RKO (cell line): ENCODE measurements around the gene ST14.
"Not testable (repeated sequence)": the region's sequence is repeated elsewhere in the genome, so short reads cannot be mapped to it uniquely, and the experiment has no call there.

ENCODE experiments used
- DNase-seq: peaks from one replicate; pipeline ENCODE4 v3.0.0-alpha.2; 2016; ENCODE audit warnings: low spot score

ST14 gene

GRCh38 chr11:130189492-130190210, 30.1 kb downstream of the ST14 start:
- no peak for DNase-seq

- no peak for DNase-seq
These were observed 30.8 kb downstream of the ST14 start for GRCh38 chr11:130190371-130190881.

- no peak for DNase-seq
These were observed 32.3 kb downstream of the ST14 start for GRCh38 chr11:130191896-130192295.

- DNase-seq, result no peak
These were observed 33.3 kb downstream of the ST14 start for GRCh38 chr11:130192845-130193267.

GRCh38 chr11:130193551-130193950, 34.0 kb downstream of the ST14 start:
- not testable (repeated sequence) for DNase-seq

DNA sequence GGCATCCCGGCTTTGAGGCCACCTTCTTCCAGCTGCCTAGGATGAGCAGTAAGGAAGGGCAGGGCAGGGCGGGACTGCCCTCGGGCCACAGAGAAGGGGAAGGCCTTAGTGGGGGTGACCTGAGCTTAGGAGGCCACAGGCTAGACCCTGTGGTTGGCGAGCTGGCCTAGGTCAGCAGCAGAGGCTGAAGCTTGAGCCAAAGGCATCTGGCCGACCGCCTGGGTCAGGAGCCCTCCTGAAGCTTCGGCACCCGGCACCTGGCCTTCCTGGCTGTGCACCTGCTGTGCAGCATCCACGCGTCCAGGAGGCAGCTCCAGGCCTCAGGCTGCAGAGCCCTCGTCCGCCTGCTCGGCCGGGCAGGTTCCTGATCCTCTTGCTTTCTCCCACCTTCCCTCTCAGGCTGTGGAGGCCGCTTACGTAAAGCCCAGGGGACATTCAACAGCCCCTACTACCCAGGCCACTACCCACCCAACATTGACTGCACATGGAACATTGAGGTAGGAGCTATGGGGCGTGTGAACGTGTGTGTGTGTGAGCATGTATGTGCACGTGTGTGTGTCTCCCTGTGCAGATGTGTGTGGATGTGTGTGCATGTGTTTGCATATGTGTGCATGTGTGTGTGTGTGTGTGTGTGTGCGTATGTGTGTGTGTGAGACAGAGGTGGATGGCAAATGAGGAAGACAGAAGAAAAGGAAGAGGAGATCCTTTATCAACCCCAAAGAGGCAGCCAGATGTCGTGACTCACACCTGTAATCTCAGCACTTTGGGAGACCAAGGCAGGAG, 34.9 kb downstream of the ST14 start:
- no peak for DNase-seq

DNA sequence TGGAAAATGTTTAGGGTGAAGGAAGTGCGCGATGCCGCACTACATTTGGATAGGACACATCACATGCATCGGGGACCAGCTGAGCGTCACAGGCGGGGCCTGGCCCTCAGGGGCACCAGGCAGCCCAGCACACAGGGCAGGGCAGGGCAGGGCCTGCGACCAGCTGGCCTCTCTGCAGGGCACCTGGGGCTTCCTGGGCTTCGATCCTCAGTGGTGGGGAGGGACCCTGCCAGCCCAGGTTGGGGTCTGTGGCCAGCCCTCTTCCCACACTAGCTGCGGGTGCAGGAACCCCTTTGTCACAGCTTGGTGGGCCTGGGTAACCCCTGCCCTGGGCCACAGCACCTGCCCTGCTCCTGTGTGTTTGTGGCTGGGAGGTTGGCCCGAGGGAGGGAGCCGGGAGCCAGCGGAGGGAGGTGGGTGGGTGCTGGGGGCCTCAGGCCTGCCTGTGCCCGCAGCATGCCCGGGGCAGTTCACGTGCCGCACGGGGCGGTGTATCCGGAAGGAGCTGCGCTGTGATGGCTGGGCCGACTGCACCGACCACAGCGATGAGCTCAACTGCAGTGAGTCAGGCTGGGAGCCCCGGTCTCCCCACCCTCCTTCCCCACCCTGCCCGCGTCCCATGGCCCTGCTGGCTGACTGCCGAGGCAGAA, 37.9 kb downstream of the ST14 start:
- no peak for DNase-seq

GRCh38 chr11:130198292-130198691, 38.7 kb downstream of the ST14 start:
- DNase-seq, result no peak

DNA sequence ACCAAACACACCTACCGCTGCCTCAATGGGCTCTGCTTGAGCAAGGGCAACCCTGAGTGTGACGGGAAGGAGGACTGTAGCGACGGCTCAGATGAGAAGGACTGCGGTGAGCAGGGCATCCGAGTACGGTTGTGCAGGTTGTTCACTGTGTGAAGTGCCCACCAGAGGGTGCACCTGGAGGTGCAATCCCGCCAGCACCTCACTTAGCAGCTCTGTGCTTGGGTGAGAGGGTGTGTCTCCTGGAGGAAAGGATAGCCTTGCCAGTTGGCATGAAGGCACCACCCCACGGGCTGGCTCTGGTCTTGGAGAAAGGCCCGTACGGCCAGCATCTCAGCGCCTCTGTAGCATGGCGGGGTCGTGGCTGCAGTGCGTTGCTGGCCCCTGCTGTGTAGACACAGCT, 39.4 kb downstream of the ST14 start:
- no peak for DNase-seq

DNA sequence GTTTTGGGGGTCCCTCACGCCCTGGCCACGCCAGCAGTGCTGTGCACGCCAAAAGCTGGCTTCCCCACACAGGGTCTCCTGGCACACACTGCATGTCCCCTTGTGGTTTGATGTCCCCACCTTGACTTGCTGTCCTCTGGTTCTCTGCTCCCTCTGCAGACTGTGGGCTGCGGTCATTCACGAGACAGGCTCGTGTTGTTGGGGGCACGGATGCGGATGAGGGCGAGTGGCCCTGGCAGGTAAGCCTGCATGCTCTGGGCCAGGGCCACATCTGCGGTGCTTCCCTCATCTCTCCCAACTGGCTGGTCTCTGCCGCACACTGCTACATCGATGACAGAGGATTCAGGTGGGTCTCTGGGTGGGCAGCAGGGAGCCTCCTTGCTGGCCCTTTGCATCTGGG, 40.2 kb downstream of the ST14 start:
- no peak for DNase-seq

DNA sequence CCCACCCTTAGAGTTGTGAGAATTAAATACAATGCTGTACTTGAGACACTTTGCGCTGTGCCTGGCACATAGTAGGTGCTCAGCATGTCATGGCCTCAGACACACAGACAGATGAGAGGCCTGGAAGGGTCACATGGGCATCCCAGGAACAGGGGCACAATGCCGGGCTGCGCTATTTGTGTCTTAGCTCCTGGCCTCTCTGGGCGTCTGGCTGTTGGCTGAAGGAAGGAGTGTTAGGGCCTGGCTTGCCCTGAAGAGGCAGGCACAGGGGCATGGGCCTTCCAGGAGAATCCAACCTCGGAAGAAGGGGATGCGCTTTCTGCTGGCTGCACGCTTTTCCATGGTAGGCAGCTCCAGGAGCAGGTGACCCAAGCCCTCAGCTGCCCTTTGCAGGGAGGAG, 41.4 kb downstream of the ST14 start:
- DNase-seq, result no peak

GRCh38 chr11:130202009-130202817, 42.6 kb downstream of the ST14 start:
- DNase-seq, result no peak

- no peak for DNase-seq
These were observed 43.5 kb downstream of the ST14 start for GRCh38 chr11:130202818-130203689.

DNA sequence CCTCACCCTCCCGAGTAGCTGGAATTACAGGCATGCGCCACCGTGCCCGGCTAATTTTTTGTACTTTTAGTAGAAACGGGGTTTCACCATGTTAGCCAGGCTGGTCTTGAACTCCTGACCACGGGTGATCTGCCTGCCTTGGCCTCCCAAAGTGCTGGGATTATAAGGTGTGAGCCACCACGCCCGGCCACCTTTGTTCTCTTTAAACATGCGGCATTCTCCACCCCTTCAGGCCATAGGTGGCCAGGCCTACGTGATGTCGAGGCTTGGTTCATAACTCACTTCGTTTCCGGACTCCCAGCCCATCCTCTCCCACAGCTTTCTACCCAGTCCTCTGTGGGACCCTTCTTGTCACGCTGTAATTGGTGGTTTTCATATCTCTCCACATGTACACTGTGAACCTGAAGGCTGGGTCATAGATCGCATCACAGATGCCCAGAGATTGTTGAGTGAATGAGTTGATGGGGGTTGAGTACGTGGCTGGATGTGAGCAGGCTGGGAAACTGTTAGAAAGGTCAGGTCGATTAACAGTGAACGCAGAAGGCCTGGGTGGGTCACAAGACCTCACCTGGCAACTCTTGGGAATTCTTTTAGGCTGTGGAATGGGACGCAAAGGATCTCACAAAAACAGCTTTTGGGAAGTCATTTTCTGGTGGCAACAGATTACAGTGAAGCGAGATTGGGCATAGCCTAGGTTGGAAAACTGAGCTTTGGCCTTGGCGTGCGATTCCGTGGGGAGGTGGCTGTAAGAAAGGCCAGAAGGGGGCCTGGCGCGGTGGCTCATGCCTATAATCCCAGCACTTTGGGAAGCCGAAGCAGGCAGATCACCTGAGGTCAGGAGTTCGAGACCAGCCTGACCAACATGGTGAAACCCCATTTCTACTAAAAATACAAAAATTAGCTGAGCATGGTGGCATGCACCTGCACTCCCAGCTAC, 44.5 kb downstream of the ST14 start:
- DNase-seq, result no peak

DNA sequence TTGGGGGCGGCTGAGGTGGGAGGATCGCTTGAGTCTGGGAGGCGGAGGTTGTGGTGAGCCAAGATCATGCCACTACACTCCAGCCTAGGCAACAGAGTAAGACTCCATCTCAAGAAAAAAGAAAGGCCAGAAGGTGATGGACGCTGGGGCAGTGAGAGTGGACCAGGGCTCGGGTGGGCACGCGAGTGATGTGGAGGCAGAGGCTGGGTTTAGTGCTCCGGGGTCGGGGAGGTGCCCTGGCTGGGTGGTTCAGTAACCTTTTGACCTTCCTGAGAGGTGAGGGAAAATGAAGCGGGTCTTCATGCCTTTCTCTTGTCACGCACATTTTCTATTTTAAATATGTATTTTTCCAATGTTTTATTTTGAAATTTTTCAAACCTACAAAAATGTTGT, 45.1 kb downstream of the ST14 start:
- DNase-seq, result no peak

- no peak for DNase-seq
These were observed 46.6 kb downstream of the ST14 start for GRCh38 chr11:130206141-130206540.

GRCh38 chr11:130208241-130209127, 48.9 kb downstream of the ST14 start:
- no peak for DNase-seq

DNA sequence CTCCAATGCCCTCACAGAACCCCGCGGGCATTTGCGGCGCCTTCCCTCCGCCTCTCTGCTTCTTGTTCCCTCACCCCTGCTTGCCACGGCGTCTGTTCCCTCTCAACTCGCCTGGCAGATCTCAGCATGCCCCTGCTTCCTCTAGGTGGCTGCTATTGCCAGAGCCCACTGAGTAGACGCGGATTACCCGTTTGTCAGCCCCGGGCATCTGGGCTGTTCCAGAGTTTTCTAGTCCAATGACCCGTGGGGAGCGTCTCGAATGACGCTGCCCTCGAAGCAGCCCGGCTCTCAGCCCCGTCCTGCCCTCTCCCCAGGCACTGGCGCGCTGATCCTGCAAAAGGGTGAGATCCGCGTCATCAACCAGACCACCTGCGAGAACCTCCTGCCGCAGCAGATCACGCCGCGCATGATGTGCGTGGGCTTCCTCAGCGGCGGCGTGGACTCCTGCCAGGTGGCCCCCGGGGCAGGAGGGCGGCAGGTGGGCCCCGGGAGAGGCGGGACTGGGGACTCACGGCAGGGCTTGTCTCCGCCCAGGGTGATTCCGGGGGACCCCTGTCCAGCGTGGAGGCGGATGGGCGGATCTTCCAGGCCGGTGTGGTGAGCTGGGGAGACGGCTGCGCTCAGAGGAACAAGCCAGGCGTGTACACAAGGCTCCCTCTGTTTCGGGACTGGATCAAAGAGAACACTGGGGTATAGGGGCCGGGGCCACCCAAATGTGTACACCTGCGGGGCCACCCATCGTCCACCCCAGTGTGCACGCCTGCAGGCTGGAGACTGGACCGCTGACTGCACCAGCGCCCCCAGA, 49.7 kb downstream of the ST14 start:
- no peak for DNase-seq
